B cell (primary cell): ENCODE data around the gene ADK.

Experiments used
- EZH2 ChIP-seq: IDR thresholded peaks from 2 replicates; pipeline ENCODE4 v1.6.1; 2012; ENCODE audit warnings: borderline replicate concordance, low read depth, mild to moderate bottlenecking, moderate library complexity, low read length; ENCODE audit not compliant: insufficient read depth, poor library complexity, severe bottlenecking
- TF ChIP-seq, protein P1 (sequence below): fragments of 200-600 bp; IDR thresholded peaks from one replicate; pipeline ENCODE4 v1.8.0; 2022; ENCODE audit warnings: antibody characterized with exemption, mild to moderate bottlenecking

GRCh38 chr10:74243067-74243466 is 92.0 kb downstream of the ADK start:
- TF ChIP-seq, protein P1, sequence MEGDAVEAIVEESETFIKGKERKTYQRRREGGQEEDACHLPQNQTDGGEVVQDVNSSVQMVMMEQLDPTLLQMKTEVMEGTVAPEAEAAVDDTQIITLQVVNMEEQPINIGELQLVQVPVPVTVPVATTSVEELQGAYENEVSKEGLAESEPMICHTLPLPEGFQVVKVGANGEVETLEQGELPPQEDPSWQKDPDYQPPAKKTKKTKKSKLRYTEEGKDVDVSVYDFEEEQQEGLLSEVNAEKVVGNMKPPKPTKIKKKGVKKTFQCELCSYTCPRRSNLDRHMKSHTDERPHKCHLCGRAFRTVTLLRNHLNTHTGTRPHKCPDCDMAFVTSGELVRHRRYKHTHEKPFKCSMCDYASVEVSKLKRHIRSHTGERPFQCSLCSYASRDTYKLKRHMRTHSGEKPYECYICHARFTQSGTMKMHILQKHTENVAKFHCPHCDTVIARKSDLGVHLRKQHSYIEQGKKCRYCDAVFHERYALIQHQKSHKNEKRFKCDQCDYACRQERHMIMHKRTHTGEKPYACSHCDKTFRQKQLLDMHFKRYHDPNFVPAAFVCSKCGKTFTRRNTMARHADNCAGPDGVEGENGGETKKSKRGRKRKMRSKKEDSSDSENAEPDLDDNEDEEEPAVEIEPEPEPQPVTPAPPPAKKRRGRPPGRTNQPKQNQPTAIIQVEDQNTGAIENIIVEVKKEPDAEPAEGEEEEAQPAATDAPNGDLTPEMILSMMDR, result no peak
- TF ChIP-seq EZH2, result no peak
